Measurements from ENCODE around the gene PRICKLE2.
"Not testable (repeated sequence)": the region's sequence is repeated elsewhere in the genome, so short reads cannot be mapped to it uniquely, and the experiment has no call there.

The PRICKLE2 gene

DNA sequence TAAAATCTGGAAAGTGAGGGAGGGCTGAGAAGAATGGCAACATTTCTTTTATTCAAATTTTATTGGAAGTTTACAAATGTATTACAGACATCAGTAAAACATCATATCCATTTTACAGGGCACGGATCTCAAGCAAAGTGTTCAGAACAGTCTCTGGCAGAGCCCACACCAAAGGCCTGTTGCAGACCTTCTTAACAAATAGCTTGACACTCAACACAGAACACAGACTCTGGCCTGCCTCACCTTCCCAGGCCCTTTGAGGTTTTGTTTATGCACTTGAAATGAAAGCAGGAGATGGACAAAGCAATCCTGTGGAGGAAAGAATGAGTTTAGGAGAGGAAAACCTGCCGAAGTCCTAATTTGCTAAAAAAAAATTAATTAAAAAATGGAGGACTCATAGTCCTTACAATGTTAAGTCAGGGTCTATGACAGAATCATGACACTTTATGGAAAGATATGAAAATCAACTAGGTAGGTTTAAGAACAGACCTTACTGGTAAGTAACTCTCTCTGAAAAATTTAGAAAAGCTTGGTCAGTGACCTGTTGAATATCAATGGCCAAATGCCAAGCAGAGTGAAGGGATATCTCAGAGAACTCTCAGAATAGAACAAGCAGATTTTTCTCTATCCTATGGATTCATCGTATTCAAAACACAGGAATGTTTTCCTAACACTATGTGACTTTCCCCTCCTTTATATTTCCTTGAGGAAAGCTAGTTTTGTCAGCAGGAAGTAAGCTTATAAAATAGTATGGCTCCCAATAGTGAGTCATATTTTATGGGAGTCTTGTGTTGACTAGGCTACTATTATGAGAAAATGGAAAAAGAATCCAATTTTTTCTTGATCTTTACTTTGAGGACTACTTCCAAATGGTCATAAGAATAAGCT, 131.2 kb downstream of the PRICKLE2 start:
- DNase-seq: no peak

DNA sequence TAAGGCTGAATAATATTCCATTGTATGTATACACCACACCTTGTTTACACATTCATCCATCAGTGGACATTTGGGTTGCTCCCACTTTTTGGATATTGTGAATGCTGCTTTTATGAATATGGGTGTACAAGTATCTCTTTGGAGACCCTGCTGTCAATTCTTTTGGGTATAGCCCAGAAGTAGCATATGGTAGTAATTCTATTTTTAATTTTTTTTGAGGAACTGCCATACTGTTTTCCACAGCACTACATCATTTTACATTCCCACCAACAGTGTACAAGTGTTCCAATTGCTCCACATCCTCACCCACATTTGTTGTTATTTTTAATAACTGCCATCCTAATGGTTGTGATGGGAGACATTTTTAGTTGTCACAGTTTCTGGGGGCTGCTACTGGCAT, 132.1 kb downstream of the PRICKLE2 start:
- DNase-seq: no peak

DNA sequence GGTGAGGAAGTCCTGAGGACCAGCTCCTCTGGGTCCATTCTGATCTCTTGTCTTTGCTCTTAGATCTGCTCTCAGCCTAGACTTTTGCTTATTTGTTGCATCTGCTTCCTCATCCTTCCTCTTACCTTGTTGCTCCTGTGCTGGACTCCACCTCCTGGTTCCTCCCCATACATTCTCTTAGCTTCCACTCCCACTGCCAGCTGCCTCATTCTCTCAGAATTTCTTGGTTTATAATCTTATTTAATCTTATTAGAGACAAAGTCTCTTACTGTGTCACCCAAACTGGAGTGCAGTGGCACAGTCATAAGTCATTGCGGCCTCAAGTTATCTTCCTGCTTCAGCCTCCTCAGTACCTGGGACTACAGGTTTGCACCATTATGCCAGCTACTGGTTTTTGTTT, 133.8 kb downstream of the PRICKLE2 start:
- no peak for DNase-seq

DNA sequence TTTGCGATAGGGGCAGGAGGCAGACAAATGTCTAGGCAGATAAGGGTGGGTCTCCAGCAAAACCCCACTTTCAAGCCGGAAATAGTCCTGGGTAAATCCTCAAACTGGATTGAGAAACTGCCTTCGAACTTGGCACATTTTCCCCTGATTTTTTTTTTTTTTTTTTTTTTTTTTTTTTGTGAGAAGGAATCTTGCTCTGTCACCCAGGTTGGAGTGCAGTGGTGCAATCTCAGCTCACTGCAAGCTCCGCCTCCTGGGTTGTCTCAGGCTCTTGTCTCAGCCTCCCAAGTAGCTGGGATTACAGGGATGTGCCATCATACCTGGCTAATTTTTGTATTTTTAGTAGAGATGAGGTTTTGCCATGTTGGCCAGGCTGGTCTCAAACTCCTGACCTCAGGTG, 135.9 kb downstream of the PRICKLE2 start:
- DNase-seq: not testable (repeated sequence)

DNA sequence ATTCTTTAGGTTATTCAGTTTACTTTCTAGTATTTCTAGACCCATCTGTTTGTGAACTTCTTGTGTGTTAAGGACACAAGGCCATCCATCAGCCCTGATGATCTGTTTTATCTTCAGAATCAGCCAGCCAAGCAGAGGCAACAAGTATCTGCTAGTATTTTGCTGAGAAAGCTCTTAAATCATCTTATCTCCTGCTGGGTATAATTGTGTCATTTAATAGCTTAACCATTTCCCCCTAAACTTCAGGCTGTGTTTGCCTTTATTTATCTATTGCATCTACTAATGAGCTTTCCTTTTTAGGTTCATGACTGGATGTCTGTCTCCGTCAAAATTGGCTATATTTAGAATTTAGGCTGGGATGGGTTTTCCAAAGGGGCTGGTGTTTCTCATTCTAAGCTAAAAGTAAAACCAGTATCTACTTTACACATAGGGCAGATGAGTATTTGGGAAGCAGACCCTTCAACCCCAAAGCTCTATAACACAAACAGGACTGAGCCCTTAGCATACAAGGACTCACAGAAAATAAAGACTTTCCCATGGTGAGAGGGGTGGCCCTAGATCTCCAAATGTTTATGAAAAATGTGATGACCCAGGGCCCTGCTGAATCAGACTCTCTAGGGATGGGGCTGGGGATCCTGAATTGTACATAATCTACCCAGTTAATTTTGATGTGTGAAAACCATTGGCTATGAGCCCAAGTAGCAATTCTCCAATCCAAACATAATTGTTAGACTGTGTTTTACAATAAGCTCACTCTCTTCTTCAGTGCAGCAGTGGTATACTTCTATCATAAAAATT, 136.7 kb downstream of the PRICKLE2 start:
- DNase-seq: no peak

DNA sequence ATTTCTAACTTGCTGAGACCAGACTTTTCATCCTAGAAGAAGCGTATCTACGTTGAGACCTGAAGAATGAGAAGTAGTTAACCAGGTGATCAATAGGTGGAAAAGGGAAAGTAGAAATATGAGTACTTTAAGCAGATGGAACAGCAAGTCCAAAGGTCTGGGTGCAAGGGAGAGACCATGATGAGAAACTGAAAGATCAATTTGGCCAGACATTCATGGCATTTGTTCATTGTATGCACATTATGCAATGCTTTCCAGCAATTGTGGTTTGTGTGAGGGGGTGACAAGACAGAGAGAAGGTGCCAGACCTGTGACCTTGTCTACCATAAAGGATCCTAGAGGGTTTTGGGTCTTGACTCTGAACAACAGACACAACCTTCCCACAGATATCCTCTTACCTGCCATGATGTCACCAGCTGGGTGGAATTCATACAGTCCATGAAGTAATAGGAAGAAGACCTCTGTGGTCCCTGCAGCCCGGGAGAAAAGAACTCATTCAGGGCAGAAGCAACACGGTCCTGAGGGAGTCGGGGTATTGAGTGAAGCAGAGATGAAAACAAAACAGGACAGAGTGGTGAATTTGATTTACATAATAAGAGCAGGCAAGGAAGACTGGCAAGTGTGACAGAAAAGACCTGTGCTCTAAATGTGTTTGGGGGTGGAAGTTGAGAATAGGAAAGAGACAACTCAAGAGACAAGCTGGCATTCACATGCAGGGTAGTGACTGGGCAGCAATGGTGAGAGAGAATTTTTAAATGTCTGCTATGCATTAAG, 138.6 kb downstream of the PRICKLE2 start:
- no peak for DNase-seq

DNA sequence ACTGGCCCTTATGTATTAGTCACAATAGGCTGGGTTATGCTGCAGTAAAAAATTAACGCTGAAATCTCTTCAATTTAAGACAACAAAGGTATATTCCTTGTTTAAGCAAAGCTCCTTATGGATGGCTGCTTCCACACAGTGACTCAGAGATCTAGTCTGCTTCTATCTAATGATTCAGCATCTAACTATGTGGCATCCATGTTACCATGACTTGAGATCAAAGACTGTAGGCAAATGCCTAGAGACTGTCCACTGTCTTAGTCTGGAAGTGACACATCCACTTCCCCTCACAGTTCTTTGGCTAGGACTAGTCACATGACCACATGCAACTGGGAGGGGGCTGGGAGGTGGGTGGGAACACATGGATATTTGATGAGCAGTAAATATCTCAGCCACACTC, 140.6 kb downstream of the PRICKLE2 start:
- no peak for DNase-seq

DNA sequence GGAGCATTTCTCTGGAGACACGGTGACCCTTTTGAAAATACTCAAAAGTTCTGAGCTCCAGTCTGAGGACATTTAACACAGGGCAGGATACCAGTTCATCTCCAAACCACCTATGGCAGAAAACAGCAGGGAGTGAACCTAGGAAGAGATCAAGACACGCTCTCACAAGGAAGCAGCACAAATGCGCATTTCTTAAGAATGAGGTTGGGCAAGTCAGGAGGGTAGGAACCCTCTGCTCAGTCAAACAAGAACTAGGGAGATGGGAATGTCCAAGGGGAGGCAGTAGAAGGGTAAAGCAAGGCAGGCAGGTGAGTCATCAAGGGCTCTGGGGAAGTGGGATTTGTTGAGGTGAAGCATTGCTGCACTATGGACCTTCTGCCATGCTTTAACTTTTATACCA, 141.7 kb downstream of the PRICKLE2 start:
- DNase-seq: no peak

DNA sequence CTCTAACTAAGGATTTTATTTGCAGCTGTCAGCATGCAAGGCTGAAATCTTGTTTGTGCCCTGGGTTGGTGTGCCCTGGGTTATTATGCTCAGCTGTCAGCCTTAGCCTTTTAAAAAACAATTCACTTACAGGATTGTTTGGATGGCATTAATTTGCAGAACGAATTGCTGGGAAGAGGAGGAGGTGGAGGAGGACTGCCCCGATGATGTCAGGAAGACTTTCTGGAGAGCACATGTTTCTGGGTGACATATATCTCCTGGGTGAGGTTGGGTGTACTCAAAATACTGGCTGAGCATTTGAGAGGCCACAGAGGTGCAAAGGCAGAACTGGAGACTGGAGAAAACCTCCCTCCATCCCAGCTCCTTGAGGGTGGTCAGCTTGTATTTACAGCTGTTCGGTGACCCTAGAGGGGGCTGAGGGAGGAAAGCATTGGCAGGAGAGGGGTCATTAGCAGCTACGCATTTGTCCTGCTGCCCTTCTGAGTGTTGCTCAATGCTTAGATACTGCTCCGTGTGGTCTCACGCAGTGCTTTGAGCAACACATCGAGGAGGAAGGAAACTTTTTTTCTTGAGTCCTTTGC, 142.2 kb downstream of the PRICKLE2 start:
- DNase-seq: no peak

DNA sequence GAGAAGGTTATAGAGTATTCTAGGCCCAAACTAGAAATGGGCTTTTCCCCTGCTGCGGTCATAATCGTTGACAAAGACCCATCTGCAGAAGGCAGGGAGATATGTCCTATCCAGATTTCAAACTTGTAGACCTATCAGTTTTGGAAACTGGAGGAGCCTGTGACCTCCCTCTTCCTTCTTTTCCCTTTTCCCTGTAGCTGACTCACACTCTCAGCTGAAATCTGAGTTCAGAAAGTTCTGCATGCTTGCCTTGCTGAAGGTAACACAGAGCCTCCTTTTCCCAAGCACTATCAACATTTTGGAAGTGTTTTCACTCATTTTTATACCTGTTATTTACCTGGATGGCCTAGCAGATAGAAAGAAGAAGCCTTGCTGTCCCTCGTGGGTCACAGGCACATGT, 142.9 kb downstream of the PRICKLE2 start:
- DNase-seq: no peak

DNA sequence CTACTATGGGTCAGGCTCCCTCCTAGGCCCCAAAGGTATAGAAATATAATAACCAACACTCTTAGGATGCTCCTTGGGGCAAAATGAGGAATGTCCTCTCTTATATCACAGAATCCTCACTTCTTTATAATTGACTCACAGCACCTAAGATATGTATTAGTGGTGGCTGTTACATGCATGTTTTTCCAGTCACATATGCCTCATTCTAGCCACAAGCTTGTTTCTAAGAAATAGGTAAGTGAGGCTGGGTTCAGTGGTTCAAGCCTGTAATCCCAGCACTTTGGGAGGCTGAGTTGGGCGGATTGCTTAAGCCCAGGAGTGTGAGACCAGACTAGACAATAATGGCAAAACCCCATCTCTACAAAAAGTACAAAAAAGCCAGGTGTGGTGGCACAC, 144.0 kb downstream of the PRICKLE2 start:
- DNase-seq: no peak

DNA sequence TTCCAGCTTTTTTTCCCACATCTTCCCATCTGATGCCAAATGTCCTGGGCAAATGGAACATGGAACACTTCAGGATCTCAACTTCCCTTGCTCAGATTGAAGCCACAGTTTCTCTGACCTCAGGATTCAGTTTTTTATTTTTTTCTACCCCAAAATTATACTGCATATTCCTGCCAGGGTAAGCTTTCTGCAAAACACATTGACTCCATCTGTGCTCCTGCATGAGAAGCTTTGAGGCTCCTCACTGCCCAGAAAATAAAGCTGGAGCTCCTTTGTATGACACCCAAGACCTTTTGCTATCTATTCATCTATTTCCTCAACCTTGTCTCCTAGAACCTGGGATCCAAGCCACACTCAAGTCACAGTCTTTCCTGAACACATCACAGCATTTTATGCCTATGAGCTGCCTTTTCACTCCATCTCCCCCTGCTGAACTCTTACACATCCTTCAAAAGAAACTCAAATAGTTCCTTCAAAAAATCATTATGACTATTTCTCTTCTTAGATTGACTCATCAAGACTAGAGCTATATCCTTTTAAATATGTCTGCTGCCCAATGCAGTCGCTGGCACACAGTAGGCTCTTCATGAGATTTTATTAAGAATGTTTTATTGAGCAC, 144.5 kb downstream of the PRICKLE2 start:
- no peak for DNase-seq

DNA sequence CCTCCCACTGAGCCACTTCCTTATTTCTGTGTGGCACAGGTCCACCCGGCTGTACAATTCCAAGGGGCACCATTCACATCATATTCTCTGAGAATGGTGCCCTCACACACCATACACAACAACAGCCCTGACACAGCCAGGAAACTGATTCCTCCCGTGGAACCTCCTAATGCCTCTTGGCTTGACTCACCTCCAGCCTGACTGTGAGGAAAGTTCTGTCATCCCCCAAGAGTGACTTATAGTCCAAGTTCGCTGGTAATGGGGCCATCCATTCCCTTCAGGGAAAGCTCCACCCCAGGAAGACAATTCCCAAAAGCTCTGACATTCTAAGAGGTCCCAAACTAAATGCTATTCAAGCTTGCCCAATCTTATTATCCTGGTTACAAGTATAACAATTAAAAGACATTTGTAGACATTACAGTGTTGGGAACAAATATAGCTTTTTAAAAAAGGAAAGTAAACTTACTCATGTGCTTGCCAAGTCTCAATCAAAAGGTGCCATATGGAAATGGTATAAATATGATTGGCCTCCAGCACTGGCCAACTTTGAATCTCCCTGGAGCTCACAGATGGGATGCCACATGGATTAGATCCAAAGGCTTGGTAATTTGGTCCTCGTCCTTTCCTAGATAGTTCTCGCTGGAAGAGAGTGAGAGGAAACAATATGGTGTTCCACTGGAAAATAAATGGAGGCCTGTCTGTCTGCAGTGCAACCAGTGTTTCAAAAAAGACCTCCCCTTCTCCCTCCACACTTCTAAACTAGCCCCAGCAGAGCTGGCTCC, 145.7 kb downstream of the PRICKLE2 start:
- no peak for DNase-seq

DNA sequence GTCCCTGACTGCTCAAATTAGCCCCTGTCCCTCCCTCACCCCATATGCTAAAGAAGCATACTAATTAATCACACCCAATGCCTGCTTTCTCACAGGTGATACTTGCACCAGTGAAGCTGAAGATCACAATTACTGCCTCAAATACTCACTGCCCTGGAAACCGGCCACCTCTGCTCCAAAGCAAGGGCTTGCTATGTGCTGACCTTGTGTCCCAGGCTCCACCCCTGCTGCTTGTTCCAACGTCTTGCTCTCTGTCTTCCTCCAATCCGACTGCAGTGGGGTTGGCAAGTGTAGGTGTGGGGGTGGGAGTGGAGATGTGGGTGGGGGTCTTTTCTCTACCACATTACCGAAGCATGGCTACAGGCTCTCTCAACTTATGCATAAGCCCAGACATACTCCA, 146.3 kb downstream of the PRICKLE2 start:
- no peak for DNase-seq

DNA sequence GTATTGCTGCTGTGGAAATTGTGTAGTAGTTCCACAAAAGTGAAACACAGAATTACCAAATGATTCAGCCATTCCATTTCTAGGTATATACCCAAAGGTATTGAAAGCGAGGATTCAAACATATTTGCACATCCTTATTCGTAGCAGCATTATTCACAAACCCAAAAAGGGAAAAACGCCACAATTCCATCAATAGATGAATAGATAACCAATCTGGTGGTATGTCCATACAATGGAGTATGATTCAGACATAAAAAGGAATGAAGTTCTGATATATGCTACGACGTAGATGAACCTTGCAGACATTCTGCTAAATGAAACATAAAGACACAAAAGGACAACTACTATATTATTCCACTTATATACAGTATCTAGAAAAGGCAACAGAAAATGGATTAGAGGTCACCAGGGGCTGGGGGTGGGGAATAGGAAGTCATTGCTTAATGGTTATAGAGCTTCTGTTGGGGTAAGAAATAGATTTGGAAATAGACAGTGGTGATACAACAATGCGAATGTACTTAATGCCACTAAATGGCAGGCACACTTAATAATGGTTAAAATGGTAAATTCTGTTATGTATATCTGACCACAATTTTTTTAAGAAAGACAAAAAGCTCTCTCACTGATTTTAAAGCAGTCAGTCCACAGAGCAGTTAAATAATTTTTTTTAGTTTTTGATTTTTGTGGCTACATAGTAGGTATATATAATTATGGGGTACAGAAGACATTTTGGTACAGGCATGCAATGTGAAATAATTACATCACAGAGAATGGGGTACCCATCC, 150.2 kb downstream of the PRICKLE2 start:
- no peak for DNase-seq

DNA sequence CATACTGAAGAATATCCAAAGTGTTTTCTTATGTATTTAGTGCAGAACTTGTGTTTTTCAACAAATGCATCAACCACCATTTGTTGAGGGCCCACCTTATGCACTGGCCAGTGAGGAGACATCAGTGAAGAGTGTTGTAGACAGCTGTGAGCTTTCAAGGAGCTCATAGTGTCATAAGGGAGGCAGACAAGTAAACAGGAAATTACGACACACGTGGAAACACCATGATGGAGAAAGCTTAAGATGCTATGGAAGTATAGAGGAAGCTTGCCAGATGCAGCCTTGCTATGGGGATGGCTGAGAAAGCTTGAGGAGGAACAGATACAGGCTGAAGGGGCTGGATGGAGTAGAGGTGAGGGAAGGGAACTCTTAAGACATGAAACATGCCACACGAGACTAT, 151.2 kb downstream of the PRICKLE2 start:
- DNase-seq: no peak

DNA sequence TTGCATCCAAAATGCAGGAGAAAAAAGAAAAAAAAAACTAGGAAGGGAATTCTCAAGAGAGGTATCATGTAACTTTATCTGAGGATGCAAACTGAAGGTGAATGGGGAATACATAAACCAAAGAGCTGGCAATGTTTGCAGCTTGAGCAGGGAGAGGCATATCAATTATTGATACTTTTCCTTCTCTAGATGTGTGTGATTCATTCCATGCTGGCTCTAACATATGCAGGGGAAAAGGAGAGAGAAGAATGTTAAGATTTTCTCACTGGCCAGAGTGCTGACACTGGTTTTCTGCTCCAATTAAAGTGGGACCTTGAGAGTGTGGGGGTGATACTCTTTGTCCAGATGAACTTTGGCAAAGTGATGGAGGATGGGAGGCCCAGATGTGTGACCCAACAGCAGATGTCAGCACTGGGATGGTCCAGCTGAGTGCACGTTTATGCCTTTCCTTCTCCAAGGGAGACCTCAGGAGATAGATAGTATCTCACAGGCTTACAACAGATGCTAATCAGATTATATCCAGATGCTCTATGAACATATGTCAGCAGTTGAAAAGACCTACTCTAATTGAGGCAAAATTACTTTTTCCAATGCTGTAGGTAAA, 152.0 kb downstream of the PRICKLE2 start:
- no peak for DNase-seq

DNA sequence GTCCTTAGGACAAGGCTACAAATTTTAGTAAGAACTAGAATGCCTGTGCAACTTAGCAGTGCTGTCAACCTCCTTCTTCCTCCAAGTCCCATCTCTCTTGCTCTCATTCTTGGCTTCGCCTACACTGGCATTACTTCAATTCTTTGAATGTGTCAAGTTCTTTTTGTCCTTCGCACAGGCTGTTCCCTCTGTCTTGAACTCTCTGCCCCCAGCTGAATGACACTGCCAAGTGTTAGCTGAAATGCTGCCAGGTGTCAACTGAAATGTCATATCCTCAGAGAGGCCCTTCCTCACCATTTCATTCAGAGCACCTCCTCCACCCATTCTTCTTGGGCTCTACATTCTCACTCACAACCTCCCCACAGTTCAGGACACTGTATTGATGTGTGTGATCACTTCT, 153.1 kb downstream of the PRICKLE2 start:
- DNase-seq: no peak

DNA sequence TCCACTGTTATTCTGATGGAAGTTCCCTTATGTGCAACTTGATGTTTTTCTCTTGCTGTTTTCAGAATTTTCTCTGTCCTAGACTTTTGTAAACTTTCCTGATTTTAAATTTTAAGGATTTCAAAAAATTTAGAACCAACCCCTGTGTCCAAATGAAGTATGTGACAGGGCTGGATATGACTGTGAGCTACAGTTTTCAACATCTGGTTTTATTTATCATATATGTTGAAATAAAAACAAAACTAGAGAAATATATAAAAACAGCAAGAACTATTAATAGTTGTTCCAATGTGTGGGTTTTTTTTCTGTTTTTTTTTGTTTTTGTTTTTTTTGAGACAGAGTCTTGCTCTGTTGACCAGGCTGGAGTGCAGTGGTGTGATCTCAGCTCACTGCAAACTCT, 154.6 kb downstream of the PRICKLE2 start:
- no peak for DNase-seq
